IMR-90 (cell line): ENCODE results near the gene MAST3. TPM values are rescaled to one million over a fixed set of nuclear protein-coding genes. Genes with fewer than 3 reads are reported as not detected.

Source experiments
- ATAC-seq: fragments of 200-7000 bp; cut with Tn5 transposase; 2 replicates; pipeline ENCODE4 v1.9.1; 2020; ENCODE audit warnings: low read depth, mild to moderate bottlenecking, moderate library complexity
- BruUV-seq: library from RNA; stranded (reverse); fragments of 400-500 nt; replicated peaks from 2 replicates; lab custom pipeline; 2021; lab: Mats Ljungman, UMichigan
- CTCF ChIA-PET: fragments of 300-600 bp; formaldehyde crosslinking; extraction: SDS; loops from one replicate; lab custom pipeline; 2021; ENCODE audit warnings: antibody characterized with exemption; lab: Yijun Ruan, JAX
- POLR2A ChIA-PET: fragments of 300-600 bp; sonication (Branson Sonifier 250); formaldehyde crosslinking; loops from one replicate; lab custom pipeline; 2022; ENCODE audit warnings: antibody characterized with exemption; ENCODE audit not compliant: unreplicated experiment; lab: Charles Lee
- DNase-seq: peaks from one replicate; pipeline ENCODE4 v3.0.0; 2013
- H2AFZ ChIP-seq: replicated peaks from 2 replicates; pipeline ENCODE3; 2013; ENCODE audit warnings: low read length, mild to moderate bottlenecking; ENCODE audit not compliant: poor library complexity
- H2AK5ac ChIP-seq: 2 replicates; pipeline ENCODE4 v1.6.1; 2013; ENCODE audit warnings: low read depth, low read length, inconsistent platforms
- H2AK9ac ChIP-seq: replicated peaks from 2 replicates; pipeline ENCODE3; 2013; ENCODE audit warnings: mild to moderate bottlenecking, low read depth, low read length, moderate library complexity; ENCODE audit not compliant: poor library complexity
- H2BK120ac ChIP-seq: 2 replicates; pipeline ENCODE4 v1.6.1; 2013; ENCODE audit warnings: low read depth, low read length, inconsistent platforms
- H2BK15ac ChIP-seq: 3 replicates; pipeline ENCODE4 v1.6.1; 2013; ENCODE audit warnings: low read depth, low read length, inconsistent platforms
- H2BK20ac ChIP-seq: 2 replicates; pipeline ENCODE4 v1.6.1; 2013; ENCODE audit warnings: low read depth, mild to moderate bottlenecking, inconsistent platforms, low read length, moderate library complexity
- H2BK5ac ChIP-seq: 2 replicates; pipeline ENCODE4 v1.6.1; 2013; ENCODE audit warnings: mild to moderate bottlenecking, low read depth, low read length, inconsistent platforms; ENCODE audit not compliant: poor library complexity, severe bottlenecking
- H3K14ac ChIP-seq: replicated peaks from 2 replicates; pipeline ENCODE4 v1.6.1; 2013; ENCODE audit warnings: low read depth, low read length, inconsistent platforms
- H3K18ac ChIP-seq: 2 replicates; pipeline ENCODE4 v1.6.1; 2013; ENCODE audit warnings: low read depth, low read length, control low read depth
- H3K23ac ChIP-seq: 2 replicates; pipeline ENCODE4 v1.6.1; 2013; ENCODE audit warnings: low read depth, low read length, inconsistent platforms
- H3K27ac ChIP-seq: 2 replicates; pipeline ENCODE4 v1.5.1; 2013; ENCODE audit warnings: mild to moderate bottlenecking, control low read depth, low read length; ENCODE audit not compliant: insufficient read depth
- H3K27me3 ChIP-seq: 2 replicates; pipeline ENCODE4 v1.6.1; 2013; ENCODE audit warnings: low read length; ENCODE audit not compliant: control insufficient read depth, insufficient read depth
- H3K36me3 ChIP-seq: 2 replicates; pipeline ENCODE4 v1.6.1; 2013; ENCODE audit warnings: low read length, mixed read lengths; ENCODE audit not compliant: control insufficient read depth, insufficient read depth
- H3K4ac ChIP-seq: 2 replicates; pipeline ENCODE4 v1.6.1; 2013; ENCODE audit warnings: low read depth, low read length, inconsistent platforms
- H3K4me1 ChIP-seq: 2 replicates; pipeline ENCODE4 v1.6.1; 2013; ENCODE audit warnings: low read length, mixed read lengths; ENCODE audit not compliant: control insufficient read depth, insufficient read depth
- H3K4me2 ChIP-seq: 2 replicates; pipeline ENCODE4 v1.6.1; 2013; ENCODE audit warnings: low read depth, mild to moderate bottlenecking, control low read depth, low read length, moderate library complexity
- H3K4me3 ChIP-seq: 2 replicates; pipeline ENCODE4 v1.5.1; 2013; ENCODE audit warnings: low read depth, mild to moderate bottlenecking, control low read depth, low read length, moderate library complexity; ENCODE audit not compliant: insufficient read depth
- H3K56ac ChIP-seq: 2 replicates; pipeline ENCODE4 v1.6.1; 2013; ENCODE audit warnings: low read length, inconsistent platforms; ENCODE audit not compliant: insufficient read depth; ENCODE audit errors: extremely low read depth
- H3K79me1 ChIP-seq, 2 experiments: 2 replicates each; pipeline ENCODE4 v1.6.1; 2013; ENCODE audit warnings: low read length in 2 of 2, inconsistent platforms in 1 of 2, low read depth in 1 of 2
- H3K9ac ChIP-seq: 2 replicates; pipeline ENCODE4 v1.6.1; 2013; ENCODE audit warnings: low read depth, low read length, control low read depth
- H3K9me1 ChIP-seq: 2 replicates; pipeline ENCODE4 v1.6.1; 2013; ENCODE audit warnings: low read length, inconsistent platforms; ENCODE audit not compliant: insufficient read depth
- H3K9me3 ChIP-seq: 2 replicates; pipeline ENCODE4 v1.6.1; 2013; ENCODE audit warnings: low read length; ENCODE audit not compliant: control insufficient read depth, insufficient read depth
- H4K20me1 ChIP-seq: 2 replicates; pipeline ENCODE4 v1.6.1; 2013; ENCODE audit warnings: low read length, inconsistent platforms; ENCODE audit not compliant: insufficient read depth
- H4K5ac ChIP-seq: 2 replicates; pipeline ENCODE4 v1.6.1; 2013; ENCODE audit warnings: mild to moderate bottlenecking, low read depth, low read length, control low read depth
- H4K8ac ChIP-seq, 2 experiments: 2 replicates each; pipeline ENCODE4 v1.6.1; 2013; ENCODE audit warnings: low read depth in 2 of 2, low read length in 2 of 2, control low read depth in 1 of 2, inconsistent platforms in 1 of 2
- H4K91ac ChIP-seq: 2 replicates; pipeline ENCODE4 v1.6.1; 2013; ENCODE audit warnings: low read depth, low read length, inconsistent platforms; ENCODE audit not compliant: insufficient read depth
- BHLHE40 ChIP-seq: fragments of 150-350 bp; IDR thresholded peaks from 2 replicates; pipeline ENCODE4 v1.6.1; 2016; ENCODE audit warnings: mild to moderate bottlenecking, low read depth, low read length
- CTCF ChIP-seq: conservative IDR thresholded peaks from 2 replicates; pipeline ENCODE4 v1.5.1; 2012; ENCODE audit warnings: mild to moderate bottlenecking, low read depth, low read length, improper control_type of control experiment
- ELK1 ChIP-seq: fragments of 150-350 bp; IDR thresholded peaks from 2 replicates; pipeline ENCODE4 v1.6.1; 2016; ENCODE audit warnings: low read depth, mild to moderate bottlenecking, low read length, moderate library complexity, borderline replicate concordance
- NFE2L2 ChIP-seq: fragments of 150-350 bp; IDR thresholded peaks from 2 replicates; pipeline ENCODE4 v1.6.1; 2016; ENCODE audit warnings: low read depth, mild to moderate bottlenecking, low read length
- RAD21 ChIP-seq: IDR thresholded peaks from 2 replicates; pipeline ENCODE4 v1.6.1; 2012; ENCODE audit warnings: low read length, improper control_type of control experiment
- RFX5 ChIP-seq: IDR thresholded peaks from 2 replicates; pipeline ENCODE4 v1.8.0; 2012; ENCODE audit warnings: low read depth, mild to moderate bottlenecking, low read length, moderate library complexity
- WGBS, 2 experiments: methylation state at CpG; one replicate each; pipeline versions ENCODE4 v1.1.5 to v1.1.7; 2013; ENCODE audit warnings: missing lambda C conversion rate in 2 of 2; ENCODE audit not compliant: insufficient read length in 1 of 2; ENCODE audit errors: extremely low coverage in 2 of 2; 5-methylcytosine and 5-hydroxymethylcytosine counted together
- dilution Hi-C: fragments of 300-500 bp; cut with HindIII; formaldehyde crosslinking; loops from one replicate; pipeline ENCODE4 v1.14.3; 2018; ENCODE audit warnings: low sequenced_read_pairs; ENCODE audit not compliant: unreplicated experiment
- in situ Hi-C: fragments of 300-500 bp; cut with MboI; formaldehyde crosslinking; loops from 3 replicates; pipeline ENCODE4 v1.14.3; 2019; ENCODE audit warnings: low sequenced_read_pairs, inconsistent platforms, mixed read lengths
- intact Hi-C: fragments of 100-400 bp; cut with micrococcal nuclease; formaldehyde crosslinking; loops from 2 replicates; pipeline ENCODE4 v1.10.0; 2022
- polyA plus RNA-seq, 3 experiments: library from polyadenylated mRNA; depleted of rRNA; stranded (reverse); fragments of >200 nt; gene quantifications; 2 replicates each; pipeline ENCODE4 v1.2.3, GENCODE V29; 2012; ENCODE audit warnings: low replicate concordance in 1 of 3
- total RNA-seq: library from RNA; depleted of rRNA; stranded (reverse); fragments of >200 nt; gene quantifications from 2 replicates; pipeline ENCODE4 v1.2.3, GENCODE V29; 2012

Gene MAST3
- total and polyA plus RNA-seq, 2 of the 4 experiments (the other 2 are of a cell fraction) = 1.3 to 4.3 TPM

- ATAC-seq (no peak), DNase-seq (no peak)
- Histone ChIP-seq H4K20me1 (no peaks in the 10 kb centered on the region), H3K36me3 (no peaks in the 10 kb centered on the region), H3K9ac (no peak overlapping the region), H2AK9ac (peak overlapping the region; percentile 42), H4K8ac (no peak overlapping the region), H2BK20ac (no peak overlapping the region), H2BK5ac (no peak overlapping the region), H4K5ac (no peak overlapping the region), H2BK15ac (no peak overlapping the region), H3K9me1 (no peaks in the 10 kb centered on the region), H3K23ac (no peak overlapping the region), H3K4ac (no peak overlapping the region), H3K56ac (no peak overlapping the region), H2AFZ (peak overlapping the region; percentile 21), H3K9me3 (0 out of 2 replicates have a peak, but pooled peaks cover 2% of the 10 kb centered on the region), H3K18ac (no peak overlapping the region), H3K27ac (no peak overlapping the region), H3K4me1 (peaks cover 5% of the 10 kb centered on the region; the same call in 1 of the 2 replicates), H3K79me1 (no peaks in the 10 kb centered on the region), H3K27me3 (peaks cover 9% of the 10 kb centered on the region; the same call in 1 of the 2 replicates), H4K91ac (no peak overlapping the region), H3K4me3 (no peak overlapping the region), H2AK5ac (no peak overlapping the region), H3K4me2 (no peak overlapping the region), H2BK120ac (no peak overlapping the region), H3K14ac (no peak overlapping the region)
- in situ Hi-C loops (loop anchor here (25.0 kb wide), 1 partner anchor 125 kb away; the partner anchor contains the start of gene CCDC124), intact Hi-C loops (no loop called here), dilution Hi-C loops (no loop called here)
- POLR2A ChIA-PET = no interaction called here
- CTCF ChIA-PET = interaction anchor here (0.7 kb wide), 1 partner anchor 753 kb away, joined by 3 read pairs; the partner anchor contains the start of gene DDA1
- TF ChIP-seq NFE2L2 = no peak
- no peak for TF ChIP-seq RFX5
- TF ChIP-seq ELK1 = no peak
- no peak for TF ChIP-seq RAD21
- no peak for TF ChIP-seq CTCF
- no peak for TF ChIP-seq BHLHE40
- WGBS, 2 experiments = 59% methylated on average over 3 of the region's 8 CpGs; no CpG with 5 or more reads in 1 of the 2 experiments
- BruUV-seq = no TSS peak
Measured at GRCh38 chr19:18062028-18062427, 35.5 kb upstream of the MAST3 start.
